A549 (cell line): ENCODE measurements around the gene TMEM129. TPM values are rescaled to one million over a fixed set of nuclear protein-coding genes. Genes with fewer than 3 reads are reported as not detected.
"Not testable (repeated sequence)": the region's sequence is repeated elsewhere in the genome, so short reads cannot be mapped to it uniquely, and the experiment has no call there.

Experiments
- ATAC-seq, 2 experiments: fragments of 200-7000 bp in 1 of 2; fragments of >200 bp in 1 of 2; cut with Nextera tagmentation in 1 of 2; cut with Tn5 transposase in 1 of 2; 3 replicates each; pipeline versions ENCODE4 v1.8.0 to v1.9.1; 2018 to 2020; ENCODE audit warnings: mild to moderate bottlenecking in 1 of 2, moderate library complexity in 1 of 2
- CTCF ChIA-PET: fragments of 300-600 bp; sonication (Branson Sonifier 250); formaldehyde crosslinking; extraction: SDS; loops from one replicate; lab custom pipeline; 2021; ENCODE audit warnings: antibody characterized with exemption, inconsistent platforms; lab: Yijun Ruan, JAX
- POLR2A ChIA-PET: fragments of 350-600 bp; formaldehyde crosslinking; extraction: SDS; loops from one replicate; lab custom pipeline; 2021; ENCODE audit warnings: antibody characterized with exemption, inconsistent platforms; lab: Yijun Ruan, JAX
- DNase-seq, 2 experiments: peaks; one replicate each; pipeline versions ENCODE4 v3.0.0 to v3.0.0-alpha.2; 2011 to 2016; ENCODE audit warnings: low read depth in 1 of 2, low spot score in 1 of 2
- FAIRE-seq: peaks from 2 replicates; lab custom pipeline; 2011; peaks lifted over from hg19 to GRCh38; lab: Jason Lieb, UNC
- H3K27ac ChIP-seq, 2 experiments: fragments of >200 bp; sonication (Bioruptor Twin); formaldehyde crosslinking; 3 replicates each; pipeline ENCODE4 v1.5.1; 2016 to 2017
- H3K4me1 ChIP-seq: fragments of >200 bp; sonication (Bioruptor Twin); formaldehyde crosslinking; 3 replicates; pipeline ENCODE4 v1.6.1; 2016
- H3K4me2 ChIP-seq: fragments of >200 bp; sonication (Bioruptor Twin); formaldehyde crosslinking; 3 replicates; pipeline ENCODE4 v1.6.1; 2016
- H3K4me3 ChIP-seq: fragments of >200 bp; sonication (Bioruptor Twin); formaldehyde crosslinking; 3 replicates; pipeline ENCODE4 v1.5.1; 2016
- H3K9me3 ChIP-seq: fragments of >200 bp; sonication (Bioruptor Twin); formaldehyde crosslinking; 3 replicates; pipeline ENCODE4 v1.6.1; 2016
- BHLHE40 ChIP-seq: IDR thresholded peaks from 2 replicates; pipeline ENCODE4 v1.6.1; 2012; ENCODE audit warnings: low read depth, low read length, inconsistent platforms
- CBX2 ChIP-seq: fragments of 200-600 bp; sonication (generic); IDR thresholded peaks from 2 replicates; pipeline ENCODE4 v1.6.1; 2016; ENCODE audit warnings: low read depth, mild to moderate bottlenecking, borderline replicate concordance
- CBX8 ChIP-seq: fragments of 200-600 bp; sonication (generic); IDR thresholded peaks from 2 replicates; pipeline ENCODE4 v1.6.1; 2016
- CEBPB ChIP-seq, 2 experiments: fragments of >200 bp in 1 of 2; sonication (Bioruptor Twin) in 1 of 2; formaldehyde crosslinking in 1 of 2; IDR thresholded peaks; 2 replicates each; pipeline ENCODE4 v1.6.1; 2012 to 2016
- CHD2 ChIP-seq: fragments of 150-350 bp; IDR thresholded peaks from 2 replicates; pipeline ENCODE4 v1.6.1; 2014; ENCODE audit warnings: low read length; ENCODE audit not compliant: partially characterized antibody
- EHMT2 ChIP-seq: fragments of 200-600 bp; sonication (generic); IDR thresholded peaks from 2 replicates; pipeline ENCODE4 v1.6.1; 2016; ENCODE audit warnings: antibody characterized with exemption, low read depth, mild to moderate bottlenecking, moderate library complexity
- ESRRA ChIP-seq: fragments of 150-350 bp; IDR thresholded peaks from 2 replicates; pipeline ENCODE4 v1.6.1; 2014; ENCODE audit warnings: mild to moderate bottlenecking, low read length, borderline replicate concordance
- FOSB ChIP-seq: fragments of 250-450 bp; sonication (Bioruptor Pico); IDR thresholded peaks from 2 replicates; pipeline ENCODE4 v1.5.0; 2020; ENCODE audit warnings: mild to moderate bottlenecking, moderate library complexity
- FOSL2 ChIP-seq, 2 experiments: fragments of 450-650 bp in 1 of 2; fragments of >200 bp in 1 of 2; sonication (Bioruptor Twin) in 1 of 2; formaldehyde crosslinking; IDR thresholded peaks; 2 replicates each; pipeline versions ENCODE4 v1.5.0 to v1.6.1; 2016 to 2020; ENCODE audit warnings: mild to moderate bottlenecking in 1 of 2, moderate library complexity in 1 of 2
- GATA3 ChIP-seq: IDR thresholded peaks from 2 replicates; pipeline ENCODE4 v1.6.1; 2012; ENCODE audit warnings: borderline replicate concordance
- JUN ChIP-seq, 2 experiments: fragments of >200 bp; sonication (Bioruptor Twin); formaldehyde crosslinking; IDR thresholded peaks; 2 replicates in 1 of 2; 3 replicates in 1 of 2; pipeline ENCODE4 v1.6.1; 2016 to 2017
- JUNB ChIP-seq: fragments of >200 bp; sonication (Bioruptor Twin); formaldehyde crosslinking; IDR thresholded peaks from 2 replicates; pipeline ENCODE4 v1.6.1; 2016
- MAFK ChIP-seq: fragments of 450-650 bp; IDR thresholded peaks from 2 replicates; pipeline ENCODE4 v1.6.1; 2014; ENCODE audit not compliant: partially characterized antibody
- MAZ ChIP-seq: fragments of 150-350 bp; IDR thresholded peaks from 2 replicates; pipeline ENCODE4 v1.6.1; 2014; ENCODE audit warnings: antibody characterized with exemption, low read depth, low read length, borderline replicate concordance
- NPAS2 ChIP-seq: fragments of 250-450 bp; sonication (Bioruptor Pico); IDR thresholded peaks from 2 replicates; pipeline ENCODE4 v1.8.0; 2022; ENCODE audit warnings: mild to moderate bottlenecking, moderate library complexity, borderline replicate concordance
- PHF8 ChIP-seq: fragments of 200-600 bp; sonication (generic); IDR thresholded peaks from 2 replicates; pipeline ENCODE4 v1.6.1; 2016; ENCODE audit warnings: low read depth, mild to moderate bottlenecking, antibody characterized with exemption, moderate library complexity, borderline replicate concordance
- POLR2AphosphoS2 ChIP-seq: conservative IDR thresholded peaks from 2 replicates; pipeline ENCODE4 v1.6.1; 2012; ENCODE audit warnings: low read length, improper control_type of control experiment, inconsistent platforms
- RAD21 ChIP-seq, 2 experiments: fragments of >200 bp in 1 of 2; sonication (Bioruptor Twin) in 1 of 2; formaldehyde crosslinking in 1 of 2; IDR thresholded peaks in 1 of 2; conservative IDR thresholded peaks in 1 of 2; 2 replicates in 1 of 2; 3 replicates in 1 of 2; pipeline ENCODE4 v1.6.1; 2012 to 2018; ENCODE audit warnings: inconsistent platforms in 1 of 2
- RARB ChIP-seq: fragments of 250-450 bp; sonication (Bioruptor Pico); IDR thresholded peaks from 2 replicates; pipeline ENCODE4 v1.8.0; 2021; ENCODE audit warnings: mild to moderate bottlenecking, moderate library complexity
- RNF2 ChIP-seq: fragments of 200-600 bp; sonication (generic); IDR thresholded peaks from 2 replicates; pipeline ENCODE4 v1.6.1; 2016; ENCODE audit warnings: low read depth, mild to moderate bottlenecking, antibody characterized with exemption, moderate library complexity, borderline replicate concordance
- SMC3 ChIP-seq: fragments of >200 bp; sonication (Bioruptor Twin); formaldehyde crosslinking; IDR thresholded peaks from 3 replicates; pipeline ENCODE4 v1.6.1; 2018; ENCODE audit warnings: inconsistent platforms
- SREBF2 ChIP-seq: fragments of 450-650 bp; IDR thresholded peaks from 2 replicates; pipeline ENCODE4 v1.6.1; 2014; ENCODE audit warnings: mild to moderate bottlenecking, moderate library complexity
- ZC3H11A ChIP-seq: fragments of 450-650 bp; IDR thresholded peaks from 2 replicates; pipeline ENCODE4 v1.6.1; 2014; ENCODE audit warnings: antibody characterized with exemption, mild to moderate bottlenecking
- ZFP36 ChIP-seq: fragments of 450-650 bp; IDR thresholded peaks from 2 replicates; pipeline ENCODE4 v1.6.1; 2014; ENCODE audit warnings: borderline replicate concordance; ENCODE audit not compliant: partially characterized antibody
- WGBS: methylation state at CpG from one replicate; pipeline ENCODE4 v1.1.6; 2017; ENCODE audit errors: missing lambda C conversion rate; 5-methylcytosine and 5-hydroxymethylcytosine counted together
- polyA plus RNA-seq, 4 experiments: library from polyadenylated mRNA; depleted of rRNA in 3 of 4; stranded (reverse); fragments of >200 nt; fragmentation: RNase III in 1 of 4; extraction: RNeasy Plus Mini Kit Qiagen cat#74134 plus additional on column Dnase treatment in 1 of 4; gene quantifications; 2 replicates in 3 of 4; 3 replicates in 1 of 4; pipeline ENCODE4 v1.2.3, GENCODE V29; 2011 to 2017
- TF ChIP-seq, protein P1 (sequence below): IDR thresholded peaks from 2 replicates; pipeline ENCODE4 v1.6.1; 2012; ENCODE audit warnings: low read depth, borderline replicate concordance
- TF ChIP-seq, protein P2 (sequence below): fragments of >200 bp; sonication (Bioruptor Twin); formaldehyde crosslinking; IDR thresholded peaks from 2 replicates; pipeline ENCODE4 v1.6.1; 2016
- TF ChIP-seq, protein P3 (sequence below): fragments of 250-450 bp; sonication (Bioruptor Pico); IDR thresholded peaks from 2 replicates; pipeline ENCODE4 v1.5.0; 2020; ENCODE audit warnings: low read depth, mild to moderate bottlenecking, moderate library complexity
- TF ChIP-seq, protein P4 (sequence below): IDR thresholded peaks from 2 replicates; pipeline ENCODE4 v1.6.1; 2012

Gene TMEM129
- polyA plus RNA-seq, 2 of the 4 experiments (the other 2 are of a cell fraction) = 12.7 to 20.4 TPM

DNA sequence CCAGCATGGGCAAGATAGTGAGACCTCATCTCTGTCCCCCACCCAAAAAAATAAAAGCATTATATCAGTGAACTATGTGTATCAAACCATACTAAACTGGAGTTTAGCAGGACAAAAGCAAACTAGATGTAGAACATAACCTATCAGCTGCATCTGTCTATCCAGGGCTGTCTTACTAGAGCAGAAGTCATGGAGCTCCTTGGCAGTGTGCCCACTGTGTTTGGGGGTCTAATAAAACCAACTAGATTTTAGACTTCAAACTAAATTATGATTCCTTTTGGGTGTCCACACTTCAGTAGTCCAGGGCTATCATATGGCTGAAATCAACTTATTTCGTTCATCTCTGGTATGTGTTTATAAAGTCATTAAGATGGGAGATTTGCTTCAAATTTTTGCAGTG lies 17.3 kb downstream of the TMEM129 start:
- no peak for ATAC-seq
- DNase-seq = no peak
- FAIRE-seq = no peak
- Histone ChIP-seq H3K27ac (no peak overlapping the region), H3K4me3 (no peak overlapping the region), H3K4me1 (peaks cover 9% of the 10 kb centered on the region; the same call in 2 of the 3 replicates), H3K9me3 (no peaks in the 10 kb centered on the region), H3K4me2 (no peak overlapping the region)
- 96% methylated on average over 1 of the region's 1 CpG for WGBS
- CTCF ChIA-PET = interaction anchor here (0.8 to 4.3 kb wide), 2 partner anchors 10 to 190 kb away, joined by 3 to 39 read pairs; no protein-coding TSS in a partner anchor
- TF ChIP-seq FOSB (no peak), CHD2 (no peak), SREBF2 (no peak), EHMT2 (no peak), JUNB (no peak), GATA3 (no peak), FOSL2 (IDR thresholded peaks at IDR 0.05) (no peak), FOSL2 (CRISPR knock-in tag; IDR thresholded peaks at IDR 0.05) (no peak), POLR2AphosphoS2 (no peak), CBX8 (no peak), RAD21 (conservative IDR thresholded peaks at IDR 0.05 in 1 of 2, IDR thresholded peaks at IDR 0.05 in 1 of 2) (no peak)
- TF ChIP-seq, protein P1, sequence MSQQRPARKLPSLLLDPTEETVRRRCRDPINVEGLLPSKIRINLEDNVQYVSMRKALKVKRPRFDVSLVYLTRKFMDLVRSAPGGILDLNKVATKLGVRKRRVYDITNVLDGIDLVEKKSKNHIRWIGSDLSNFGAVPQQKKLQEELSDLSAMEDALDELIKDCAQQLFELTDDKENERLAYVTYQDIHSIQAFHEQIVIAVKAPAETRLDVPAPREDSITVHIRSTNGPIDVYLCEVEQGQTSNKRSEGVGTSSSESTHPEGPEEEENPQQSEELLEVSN = no peak
- TF ChIP-seq, protein P2, sequence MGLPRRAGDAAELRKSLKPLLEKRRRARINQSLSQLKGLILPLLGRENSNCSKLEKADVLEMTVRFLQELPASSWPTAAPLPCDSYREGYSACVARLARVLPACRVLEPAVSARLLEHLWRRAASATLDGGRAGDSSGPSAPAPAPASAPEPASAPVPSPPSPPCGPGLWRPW = no peak
- POLR2A ChIA-PET = no interaction called here

DNA sequence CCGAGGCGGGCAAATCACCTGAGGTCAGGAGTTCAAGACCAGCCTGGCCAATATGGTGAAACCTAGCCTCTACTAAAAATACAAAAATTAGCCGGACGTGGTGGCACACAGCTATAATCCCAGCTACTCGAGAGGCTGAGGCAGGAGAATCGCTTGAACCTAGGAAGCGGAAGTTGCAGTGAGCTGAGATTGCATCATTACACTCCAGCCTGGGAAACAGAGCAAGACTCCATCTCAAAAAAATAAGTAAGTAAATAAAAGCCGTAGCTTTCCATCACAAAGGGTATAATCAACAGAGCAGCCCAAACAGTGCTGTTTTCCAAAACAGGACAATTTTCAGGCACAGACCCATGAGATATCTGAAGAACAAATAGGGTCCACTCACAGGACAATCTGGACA lies 19.5 kb downstream of the TMEM129 start:
- CTCF ChIA-PET = interaction anchor here (1.2 to 1.5 kb wide), 3 partner anchors 8 to 11 kb away, joined by 3 to 10 read pairs (median 5); partner anchors contain the start of gene SLBP
- FAIRE-seq = not testable (repeated sequence)

DNA sequence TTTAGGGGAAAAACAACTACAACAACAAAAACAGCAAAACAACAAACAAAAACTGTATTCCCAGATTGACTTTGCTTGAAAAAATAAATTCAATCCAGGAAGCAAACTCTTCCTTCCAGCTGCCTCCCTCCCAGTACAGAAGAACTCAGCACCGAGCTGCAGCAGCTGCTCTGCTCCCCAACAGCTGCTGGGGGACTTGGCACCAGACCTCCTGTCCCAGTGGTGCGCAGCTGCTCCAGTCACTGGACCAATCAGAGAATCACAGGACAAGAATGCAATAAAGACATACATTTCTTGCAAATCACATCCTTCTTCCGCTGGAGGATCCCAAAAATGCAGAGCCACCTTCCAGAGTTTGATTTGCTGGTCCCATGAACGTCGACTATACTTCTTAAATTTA lies 25.2 kb downstream of the TMEM129 start:
- POLR2A ChIA-PET = no interaction called here
- Histone ChIP-seq H3K4me2 (no peak overlapping the region), H3K9me3 (no peaks in the 10 kb centered on the region)
- CTCF ChIA-PET = interaction anchor here (1.3 to 10.3 kb wide), 2 partner anchors 18 to 32 kb away, joined by 4 to 108 read pairs; no protein-coding TSS in a partner anchor
- WGBS = 94% methylated on average over 5 of the region's 5 CpGs
- no peak for DNase-seq
- TF ChIP-seq MAFK (no peak), RARB (CRISPR knock-in tag) (no peak), FOSB (no peak), BHLHE40 (no peak), PHF8 (no peak), ZFP36 (no peak), ZC3H11A (no peak), POLR2AphosphoS2 (no peak), CEBPB (IDR thresholded peaks at IDR 0.05) (no peak), JUN (IDR thresholded peaks at IDR 0.05) (no peak), SMC3 (no peak), ESRRA (no peak), EHMT2 (no peak), MAZ (no peak), CBX2 (no peak), NPAS2 (CRISPR knock-in tag) (no peak), RNF2 (no peak)
- TF ChIP-seq, protein P3, sequence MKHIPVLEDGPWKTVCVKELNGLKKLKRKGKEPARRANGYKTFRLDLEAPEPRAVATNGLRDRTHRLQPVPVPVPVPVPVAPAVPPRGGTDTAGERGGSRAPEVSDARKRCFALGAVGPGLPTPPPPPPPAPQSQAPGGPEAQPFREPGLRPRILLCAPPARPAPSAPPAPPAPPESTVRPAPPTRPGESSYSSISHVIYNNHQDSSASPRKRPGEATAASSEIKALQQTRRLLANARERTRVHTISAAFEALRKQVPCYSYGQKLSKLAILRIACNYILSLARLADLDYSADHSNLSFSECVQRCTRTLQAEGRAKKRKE (CRISPR knock-in tag) = no peak
- TF ChIP-seq, protein P1 = no peak
- TF ChIP-seq, protein P4, sequence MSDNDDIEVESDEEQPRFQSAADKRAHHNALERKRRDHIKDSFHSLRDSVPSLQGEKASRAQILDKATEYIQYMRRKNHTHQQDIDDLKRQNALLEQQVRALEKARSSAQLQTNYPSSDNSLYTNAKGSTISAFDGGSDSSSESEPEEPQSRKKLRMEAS = no peak
- TF ChIP-seq, all 56 proteins: peak for 0
- no peak overlapping the region for H3K27ac ChIP-seq
- no peak for FAIRE-seq
- H3K4me3 ChIP-seq = no peak overlapping the region
- ATAC-seq = no peak
- H3K4me1 ChIP-seq = no peaks in the 10 kb centered on the region

More for the DNA sequence above, 19.5 kb downstream of the TMEM129 start:
- not testable (repeated sequence) for H3K4me1 ChIP-seq, H3K9me3 ChIP-seq, ATAC-seq, H3K4me2 ChIP-seq, H3K27ac ChIP-seq, H3K4me3 ChIP-seq, DNase-seq
- 88% methylated on average over 8 of the region's 8 CpGs for WGBS
- POLR2A ChIA-PET = interaction anchor here (0.6 kb wide), 1 partner anchor 29 kb away, joined by 3 read pairs; no protein-coding TSS in a partner anchor
